Smooth muscle cell (in vitro differentiated cells): Measurements from ENCODE around the gene CTDSPL. TPM values are rescaled to one million over a fixed set of nuclear protein-coding genes. Genes with fewer than 3 reads are reported as not detected.

Experiments used
- DNase-seq: peaks from one replicate; lab custom pipeline; 2025; ENCODE audit not compliant: unreplicated experiment; lab: John Stamatoyannopoulos, UW
- H2AFZ ChIP-seq: fragments of 200-600 bp; sonication (generic); 2 replicates; pipeline ENCODE4 v1.6.0; 2016; ENCODE audit warnings: antibody characterized with exemption, low read depth, mild to moderate bottlenecking
- H3F3A ChIP-seq: fragments of 200-600 bp; sonication (generic); 2 replicates; pipeline ENCODE4 v1.6.0; 2017; ENCODE audit warnings: antibody characterized with exemption, low read depth
- H3K27ac ChIP-seq: fragments of 200-600 bp; sonication (generic); 2 replicates; pipeline ENCODE4 v1.5.1; 2016; ENCODE audit warnings: low read depth, mild to moderate bottlenecking
- H3K27me3 ChIP-seq: fragments of 200-600 bp; sonication (generic); 2 replicates; pipeline ENCODE4 v1.6.1; 2016; ENCODE audit warnings: low read depth, mild to moderate bottlenecking
- H3K36me3 ChIP-seq: fragments of 200-600 bp; sonication (generic); 2 replicates; pipeline ENCODE4 v1.5.1; 2016; ENCODE audit warnings: low read depth
- H3K4me1 ChIP-seq: fragments of 200-600 bp; sonication (generic); 2 replicates; pipeline ENCODE4 v1.5.1; 2016; ENCODE audit warnings: low read depth
- H3K4me2 ChIP-seq: fragments of 200-600 bp; sonication (generic); 2 replicates; pipeline ENCODE4 v1.6.0; 2016; ENCODE audit warnings: mild to moderate bottlenecking
- H3K4me3 ChIP-seq: fragments of 200-600 bp; sonication (generic); 2 replicates; pipeline ENCODE4 v1.5.1; 2016; ENCODE audit warnings: mild to moderate bottlenecking
- H3K79me2 ChIP-seq: fragments of 200-600 bp; sonication (generic); 2 replicates; pipeline ENCODE4 v1.6.0; 2016; ENCODE audit warnings: low read depth, mild to moderate bottlenecking
- H3K9ac ChIP-seq: fragments of 200-600 bp; sonication (generic); 2 replicates; pipeline ENCODE4 v1.6.0; 2016; ENCODE audit warnings: low read depth
- H3K9me3 ChIP-seq: fragments of 200-600 bp; sonication (generic); replicated peaks from 2 replicates; pipeline ENCODE4 v1.5.1; 2016; ENCODE audit warnings: low read depth
- H4K20me1 ChIP-seq: fragments of 200-600 bp; sonication (generic); 2 replicates; pipeline ENCODE4 v1.6.0; 2016; ENCODE audit warnings: low read depth
- WGBS: methylation state at CpG from one replicate; pipeline ENCODE4 v1.1.7; 2016; ENCODE audit warnings: low lambda C conversion rate; 5-methylcytosine and 5-hydroxymethylcytosine counted together
- polyA plus RNA-seq: library from polyadenylated mRNA; unstranded; fragments of >200 nt; fragmentation: Nextera tagmentation; extraction: Ambion mirVana; gene quantifications from 2 replicates; pipeline ENCODE4 v1.2.1, GENCODE V29; 2016
- total RNA-seq: library from RNA; depleted of rRNA; stranded (reverse); fragments of >200 nt; gene quantifications from 2 replicates; pipeline ENCODE4 v1.2.3, GENCODE V29; 2014
- TF ChIP-seq, protein P1 (sequence below): fragments of 200-600 bp; sonication (generic); IDR thresholded peaks from 2 replicates; pipeline ENCODE4 v1.5.1; 2017; ENCODE audit warnings: borderline replicate concordance, mild to moderate bottlenecking, antibody characterized with exemption; ENCODE audit not compliant: insufficient read depth, poor library complexity, severe bottlenecking

Gene CTDSPL
- total and polyA plus RNA-seq, 2 experiments from 2014 or later: 31.3 to 34.3 TPM

DNA sequence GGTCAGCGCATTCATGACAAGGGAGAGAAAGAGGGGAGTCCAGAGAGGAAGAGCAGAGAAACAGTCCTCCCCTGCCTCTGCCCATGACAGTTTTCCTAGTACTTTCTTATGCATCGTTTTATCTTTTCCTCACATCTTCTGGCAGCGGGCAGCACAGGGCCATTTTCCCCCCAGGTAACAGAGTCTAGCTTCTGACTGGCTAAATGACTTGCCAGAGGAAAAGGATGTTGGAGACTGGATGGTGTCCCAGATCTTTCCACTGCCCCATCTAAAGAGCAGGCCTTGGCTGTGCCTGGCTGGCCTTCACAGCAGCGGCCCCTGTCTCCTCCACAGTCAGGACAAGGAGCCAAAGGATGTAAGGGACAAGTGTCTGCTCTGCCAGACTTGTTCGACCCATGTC lies 59.3 kb downstream of the CTDSPL start:
- WGBS: 93% methylated on average over 5 of the region's 5 CpGs
- no peaks in the 10 kb centered on the region for H3K27me3 ChIP-seq
- no peak overlapping the region for H2AFZ ChIP-seq
- TF ChIP-seq, protein P1, sequence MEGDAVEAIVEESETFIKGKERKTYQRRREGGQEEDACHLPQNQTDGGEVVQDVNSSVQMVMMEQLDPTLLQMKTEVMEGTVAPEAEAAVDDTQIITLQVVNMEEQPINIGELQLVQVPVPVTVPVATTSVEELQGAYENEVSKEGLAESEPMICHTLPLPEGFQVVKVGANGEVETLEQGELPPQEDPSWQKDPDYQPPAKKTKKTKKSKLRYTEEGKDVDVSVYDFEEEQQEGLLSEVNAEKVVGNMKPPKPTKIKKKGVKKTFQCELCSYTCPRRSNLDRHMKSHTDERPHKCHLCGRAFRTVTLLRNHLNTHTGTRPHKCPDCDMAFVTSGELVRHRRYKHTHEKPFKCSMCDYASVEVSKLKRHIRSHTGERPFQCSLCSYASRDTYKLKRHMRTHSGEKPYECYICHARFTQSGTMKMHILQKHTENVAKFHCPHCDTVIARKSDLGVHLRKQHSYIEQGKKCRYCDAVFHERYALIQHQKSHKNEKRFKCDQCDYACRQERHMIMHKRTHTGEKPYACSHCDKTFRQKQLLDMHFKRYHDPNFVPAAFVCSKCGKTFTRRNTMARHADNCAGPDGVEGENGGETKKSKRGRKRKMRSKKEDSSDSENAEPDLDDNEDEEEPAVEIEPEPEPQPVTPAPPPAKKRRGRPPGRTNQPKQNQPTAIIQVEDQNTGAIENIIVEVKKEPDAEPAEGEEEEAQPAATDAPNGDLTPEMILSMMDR: no peak
- H3K9ac ChIP-seq: no peak overlapping the region
- no peaks in the 10 kb centered on the region for H3K36me3 ChIP-seq
- no peak for DNase-seq
- no peaks in the 10 kb centered on the region for H3K9me3 ChIP-seq
- H3K79me2 ChIP-seq: peaks cover 21% of the 10 kb centered on the region
- no peak overlapping the region for H3K4me2 ChIP-seq
- H3K4me3 ChIP-seq: no peak overlapping the region
- peaks cover 33% of the 10 kb centered on the region for H4K20me1 ChIP-seq
- H3K27ac ChIP-seq: no peak overlapping the region
- no peaks in the 10 kb centered on the region for H3F3A ChIP-seq
- peaks cover 22% of the 10 kb centered on the region for H3K4me1 ChIP-seq

DNA sequence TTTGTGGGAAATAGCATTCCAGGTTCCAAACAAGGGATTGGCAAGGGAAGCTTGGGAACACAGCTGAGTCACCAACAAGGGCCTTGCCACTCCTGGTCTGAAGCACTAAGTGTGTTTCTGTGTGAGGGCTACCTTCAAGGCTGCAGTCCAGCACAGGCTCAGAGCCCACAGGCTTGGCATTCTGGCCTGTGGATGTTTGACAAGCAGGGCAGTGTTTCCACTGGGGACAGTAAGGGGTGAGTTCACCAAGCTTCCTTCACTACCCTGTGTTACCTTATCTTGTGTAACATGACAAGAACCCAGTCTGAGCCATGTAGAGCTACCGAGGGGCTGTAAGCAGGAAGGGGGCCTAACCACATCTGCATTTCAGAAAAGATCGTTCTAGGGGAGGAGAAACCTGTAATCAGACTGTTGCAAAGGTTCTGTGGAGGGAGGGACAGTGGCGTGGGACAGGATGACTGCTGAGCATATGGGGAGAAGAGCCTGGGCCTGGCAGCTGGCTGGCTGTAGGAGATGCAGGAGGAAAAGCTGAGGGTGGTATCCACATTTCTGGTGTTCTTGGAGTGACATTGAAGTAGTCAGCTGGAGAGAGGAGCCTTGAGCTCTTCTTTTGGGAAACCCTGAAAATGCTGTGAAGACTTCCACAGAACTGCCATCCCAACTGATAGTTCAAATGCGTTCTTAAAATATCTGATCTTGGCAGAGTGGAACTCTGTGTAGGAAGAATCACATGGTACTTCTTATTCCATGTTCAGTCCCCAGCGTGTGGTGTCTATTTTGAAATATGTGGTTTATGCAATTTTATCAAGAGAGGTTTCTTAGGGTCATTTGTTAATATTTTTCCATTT lies 61.3 kb downstream of the CTDSPL start:
- Histone ChIP-seq H3F3A (no peaks in the 10 kb centered on the region), H3K36me3 (no peaks in the 10 kb centered on the region), H4K20me1 (peaks cover 26% of the 10 kb centered on the region), H3K9me3 (no peaks in the 10 kb centered on the region), H3K9ac (no peak overlapping the region), H2AFZ (no peak overlapping the region), H3K4me3 (no peak overlapping the region), H3K27me3 (no peaks in the 10 kb centered on the region), H3K4me2 (peak overlapping the region; percentile 13), H3K79me2 (peaks cover 32% of the 10 kb centered on the region), H3K4me1 (peaks cover 22% of the 10 kb centered on the region), H3K27ac (peak overlapping the region; percentile 25)
- DNase-seq: no peak
- TF ChIP-seq, protein P1: no peak
- WGBS: 54% methylated on average over 5 of the region's 5 CpGs

DNA sequence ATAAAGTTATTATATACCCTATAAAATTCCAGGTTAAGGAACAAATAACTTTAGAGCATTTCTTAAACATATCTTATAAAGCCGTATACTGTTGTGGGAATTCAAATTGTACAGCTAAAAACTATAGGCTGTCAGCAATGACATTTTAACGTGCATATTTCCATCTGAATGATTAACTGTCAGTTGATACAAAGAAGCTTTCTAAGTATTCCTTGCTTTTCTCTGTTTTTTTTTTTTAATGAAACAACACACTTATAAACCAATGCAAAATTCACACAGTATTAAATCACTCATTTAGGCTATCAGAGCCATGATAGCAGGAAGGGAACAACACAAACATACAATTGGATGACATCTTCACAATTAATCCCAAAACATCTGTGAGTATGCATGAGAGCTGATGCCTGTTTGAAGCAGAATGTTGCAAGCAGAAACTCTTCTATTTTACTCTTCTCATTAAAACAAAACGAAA lies 61.9 kb downstream of the CTDSPL start:
- H3K27me3 ChIP-seq: no peaks in the 10 kb centered on the region
- TF ChIP-seq, protein P1: no peak
- H3K27ac ChIP-seq: peak overlapping the region; percentile 25
- DNase-seq: no peak
- H3F3A ChIP-seq: no peaks in the 10 kb centered on the region
- H3K79me2 ChIP-seq: peaks cover 33% of the 10 kb centered on the region
- H3K4me2 ChIP-seq: peak overlapping the region; percentile 22
- H3K9ac ChIP-seq: no peak overlapping the region
- H3K4me1 ChIP-seq: peaks cover 19% of the 10 kb centered on the region
- H3K36me3 ChIP-seq: no peaks in the 10 kb centered on the region
- peaks cover 19% of the 10 kb centered on the region for H4K20me1 ChIP-seq
- H2AFZ ChIP-seq: no peak overlapping the region
- 87% methylated on average over 3 of the region's 3 CpGs for WGBS
- H3K4me3 ChIP-seq: no peak overlapping the region
- peaks cover under 1% of the 10 kb centered on the region for H3K9me3 ChIP-seq
